CMK (cell line): ENCODE data around the gene PXN.
A peak's percentile ranks its signal among the peaks of the same experiment; 100 is the strongest.
"Not testable (repeated sequence)": the region's sequence is repeated elsewhere in the genome, so short reads cannot be mapped to it uniquely, and the experiment has no call there.

Experiments
- DNase-seq: peaks from one replicate; pipeline ENCODE4 v3.0.0-alpha.2; 2010; ENCODE audit warnings: low read depth

PXN gene

GRCh38 chr12:120225852-120226640 lies 39.5 kb downstream of the PXN start:
- DNase-seq: peak; percentile 49

- DNase-seq: no peak
Observed at GRCh38 chr12:120225200-120225558, 40.4 kb downstream of the PXN start.

GRCh38 chr12:120224304-120225199 lies 41.0 kb downstream of the PXN start:
- DNase-seq: no peak

GRCh38 chr12:120223458-120224303 lies 41.8 kb downstream of the PXN start:
- DNase-seq: no peak

- DNase-seq: no peak
Observed at GRCh38 chr12:120222288-120222832, 43.2 kb downstream of the PXN start.

GRCh38 chr12:120221576-120221900 lies 44.0 kb downstream of the PXN start:
- no peak for DNase-seq

- DNase-seq: no peak
Observed at GRCh38 chr12:120220838-120221575, 44.5 kb downstream of the PXN start.

GRCh38 chr12:120218680-120219606 lies 46.6 kb downstream of the PXN start:
- DNase-seq: no peak

GRCh38 chr12:120216742-120217605 lies 48.6 kb downstream of the PXN start:
- no peak for DNase-seq

- no peak for DNase-seq
Observed at GRCh38 chr12:120215766-120216735, 49.5 kb downstream of the PXN start.

GRCh38 chr12:120215357-120215735 lies 50.2 kb downstream of the PXN start:
- no peak for DNase-seq

- DNase-seq: no peak
Observed at GRCh38 chr12:120214626-120215356, 50.7 kb downstream of the PXN start.

- DNase-seq: no peak
Observed at GRCh38 chr12:120213758-120214157, 51.8 kb downstream of the PXN start.

GRCh38 chr12:120213182-120213581 lies 52.3 kb downstream of the PXN start:
- not testable (repeated sequence) for DNase-seq

- DNase-seq: no peak
Observed at GRCh38 chr12:120212301-120212700, 53.2 kb downstream of the PXN start.

- DNase-seq: no peak
Observed at GRCh38 chr12:120211904-120212283, 53.6 kb downstream of the PXN start.

GRCh38 chr12:120211243-120211903 lies 54.2 kb downstream of the PXN start:
- DNase-seq: no peak
